Stimulated activated CD8-positive, alpha-beta memory T cell treated with anti-CD3 and anti-CD28 coated beads, Interleukin-15, amount 100 ng/mL, for 24 hours (primary cell): ENCODE data around the gene XRCC6.
A peak's percentile ranks its signal among the peaks of the same experiment; 100 is the strongest.

Experiments
- DNase-seq: peaks from one replicate; pipeline ENCODE4 v3.0.0-alpha.2; 2020; ENCODE audit warnings: low read depth

The XRCC6 gene

GRCh38 chr22:41687901-41688364, 66.8 kb downstream of the XRCC6 start:
- no peak for DNase-seq

- DNase-seq: peak; percentile 81
Measured at GRCh38 chr22:41688365-41689211, 67.5 kb downstream of the XRCC6 start, which contains the start of gene SNU13. Gene SNU13, minus strand, starts transcription at chr22:41688867. Its CDS starts 71 bp downstream, at chr22:41688796.

- no peak for DNase-seq
Measured at GRCh38 chr22:41690476-41690875, 69.4 kb downstream of the XRCC6 start.

GRCh38 chr22:41695211-41695610, 74.1 kb downstream of the XRCC6 start:
- no peak for DNase-seq

- DNase-seq: no peak
Measured at GRCh38 chr22:41696703-41697102, 75.6 kb downstream of the XRCC6 start.

- peak; percentile 97 for DNase-seq
Measured at GRCh38 chr22:41697126-41697775, 76.2 kb downstream of the XRCC6 start.

- DNase-seq: peak; percentile 83
Measured at GRCh38 chr22:41699264-41700107, 78.4 kb downstream of the XRCC6 start, which contains the start of gene MEI1. Gene MEI1, plus strand, starts transcription at chr22:41699503. Its CDS starts 36 bp downstream, at chr22:41699539.

GRCh38 chr22:41700108-41700364, 78.9 kb downstream of the XRCC6 start:
- DNase-seq: no peak

- DNase-seq: no peak
Measured at GRCh38 chr22:41702763-41703162, 81.7 kb downstream of the XRCC6 start.

- DNase-seq: no peak
Measured at GRCh38 chr22:41709341-41709740, 88.2 kb downstream of the XRCC6 start.

- no peak for DNase-seq
Measured at GRCh38 chr22:41713004-41713403, 91.9 kb downstream of the XRCC6 start.
